HepG2 (cell line): Measurements from ENCODE around the gene OXLD1. TPM values are rescaled to one million over a fixed set of nuclear protein-coding genes. Genes with fewer than 3 reads are reported as not detected.

ENCODE experiments used
- DPF2 ChIP-seq: sonication (generic); formaldehyde crosslinking; IDR thresholded peaks from 2 replicates; pipeline ENCODE4 v1.4.0; 2020; ENCODE audit warnings: mild to moderate bottlenecking, low read depth, missing genetic modification reagents, borderline replicate concordance
- HDAC2 ChIP-seq: sonication (generic); formaldehyde crosslinking; IDR thresholded peaks from 2 replicates; pipeline ENCODE4 v1.4.0; 2020; ENCODE audit warnings: missing genetic modification reagents
- KDM2A ChIP-seq: sonication (generic); formaldehyde crosslinking; IDR thresholded peaks from 2 replicates; pipeline ENCODE4 v1.4.0; 2020; ENCODE audit warnings: low read depth, missing genetic modification reagents, borderline replicate concordance
- KLF15 ChIP-seq: sonication (generic); formaldehyde crosslinking; IDR thresholded peaks from 2 replicates; pipeline ENCODE4 v1.8.1; 2023; ENCODE audit warnings: borderline replicate concordance, mild to moderate bottlenecking, inconsistent platforms, missing genetic modification reagents, mixed read lengths
- MED1 ChIP-seq: sonication (generic); formaldehyde crosslinking; IDR thresholded peaks from 2 replicates; pipeline ENCODE4 v1.4.0; 2020; ENCODE audit warnings: missing genetic modification reagents
- RELA ChIP-seq: sonication (generic); formaldehyde crosslinking; IDR thresholded peaks from 2 replicates; pipeline ENCODE4 v1.4.0; 2020; ENCODE audit warnings: missing genetic modification reagents
- TEAD3 ChIP-seq: optimal IDR thresholded peaks from 2 replicates; pipeline ENCODE3; 2016; ENCODE audit warnings: borderline replicate concordance
- TFAP4 ChIP-seq: sonication (generic); IDR thresholded peaks from 2 replicates; pipeline ENCODE4 v1.6.1; 2016; ENCODE audit warnings: low read depth, borderline replicate concordance
- TFDP1 ChIP-seq: IDR thresholded peaks from 2 replicates; pipeline ENCODE4 v1.6.1; 2016; ENCODE audit warnings: missing compliant biosample characterization, missing genetic modification reagents, borderline replicate concordance
- ZBTB43 ChIP-seq: sonication (generic); formaldehyde crosslinking; conservative IDR thresholded peaks from 2 replicates; pipeline ENCODE4 v1.4.0; 2020; ENCODE audit warnings: missing genetic modification reagents
- ZNF17 ChIP-seq: sonication (generic); formaldehyde crosslinking; IDR thresholded peaks from 2 replicates; pipeline ENCODE4 v1.5.0; 2020; ENCODE audit warnings: mild to moderate bottlenecking, missing genetic modification reagents
- ZNF337 ChIP-seq: sonication (generic); formaldehyde crosslinking; IDR thresholded peaks from 2 replicates; pipeline ENCODE4 v1.5.1; 2020; ENCODE audit warnings: missing genetic modification reagents, low read depth, mild to moderate bottlenecking, borderline replicate concordance
- ZNF558 ChIP-seq: sonication (generic); formaldehyde crosslinking; IDR thresholded peaks from 2 replicates; pipeline ENCODE4 v1.9.0; 2022; ENCODE audit warnings: mild to moderate bottlenecking, missing genetic modification reagents, borderline replicate concordance
- ZNF672 ChIP-seq: sonication (generic); formaldehyde crosslinking; IDR thresholded peaks from 2 replicates; pipeline ENCODE4 v1.8.1; 2022; ENCODE audit warnings: missing genetic modification reagents
- ZNF704 ChIP-seq: sonication (generic); formaldehyde crosslinking; IDR thresholded peaks from 2 replicates; pipeline ENCODE4 v1.8.1; 2023; ENCODE audit warnings: mild to moderate bottlenecking, inconsistent platforms, moderate library complexity, missing genetic modification reagents, borderline replicate concordance
- ZNF772 ChIP-seq: sonication (generic); formaldehyde crosslinking; IDR thresholded peaks from 2 replicates; pipeline ENCODE4 v1.5.0; 2020; ENCODE audit warnings: mild to moderate bottlenecking, missing genetic modification reagents
- polyA plus RNA-seq, 8 experiments: library from polyadenylated mRNA; depleted of rRNA in 3 of 8; stranded (reverse) in 7 of 8; unstranded in 1 of 8; fragments of >200 nt; fragmentation: Illumina TruSeq in 4 of 8; extraction: Trizol in 4 of 8; gene quantifications; 2 replicates each; pipeline versions ENCODE4 v1.2.1 to v1.2.3, GENCODE V29; 2011 to 2016; ENCODE audit warnings: low read depth in 4 of 8, missing spikeins in 1 of 8, mixed read lengths in 1 of 8; ENCODE audit not compliant: insufficient read depth in 1 of 8
- total RNA-seq, 5 experiments: library from RNA; depleted of rRNA; stranded (reverse); fragments of >200 nt; fragmentation: Illumina TruSeq; extraction: Trizol; gene quantifications; 2 replicates each; pipeline ENCODE4 v1.2.3, GENCODE V29; 2016; ENCODE audit warnings: low read depth in 1 of 5
- TF ChIP-seq, protein P1 (sequence below): IDR thresholded peaks from 2 replicates; pipeline ENCODE4 v1.6.1; 2016; ENCODE audit warnings: low read depth, missing genetic modification reagents, missing compliant biosample characterization

Gene OXLD1
- total and polyA plus RNA-seq, 2 of the 13 experiments (the other 11 are each of a cell fraction or from before 2014, with no cell fraction given), result 27.1 to 37.5 TPM

DNA sequence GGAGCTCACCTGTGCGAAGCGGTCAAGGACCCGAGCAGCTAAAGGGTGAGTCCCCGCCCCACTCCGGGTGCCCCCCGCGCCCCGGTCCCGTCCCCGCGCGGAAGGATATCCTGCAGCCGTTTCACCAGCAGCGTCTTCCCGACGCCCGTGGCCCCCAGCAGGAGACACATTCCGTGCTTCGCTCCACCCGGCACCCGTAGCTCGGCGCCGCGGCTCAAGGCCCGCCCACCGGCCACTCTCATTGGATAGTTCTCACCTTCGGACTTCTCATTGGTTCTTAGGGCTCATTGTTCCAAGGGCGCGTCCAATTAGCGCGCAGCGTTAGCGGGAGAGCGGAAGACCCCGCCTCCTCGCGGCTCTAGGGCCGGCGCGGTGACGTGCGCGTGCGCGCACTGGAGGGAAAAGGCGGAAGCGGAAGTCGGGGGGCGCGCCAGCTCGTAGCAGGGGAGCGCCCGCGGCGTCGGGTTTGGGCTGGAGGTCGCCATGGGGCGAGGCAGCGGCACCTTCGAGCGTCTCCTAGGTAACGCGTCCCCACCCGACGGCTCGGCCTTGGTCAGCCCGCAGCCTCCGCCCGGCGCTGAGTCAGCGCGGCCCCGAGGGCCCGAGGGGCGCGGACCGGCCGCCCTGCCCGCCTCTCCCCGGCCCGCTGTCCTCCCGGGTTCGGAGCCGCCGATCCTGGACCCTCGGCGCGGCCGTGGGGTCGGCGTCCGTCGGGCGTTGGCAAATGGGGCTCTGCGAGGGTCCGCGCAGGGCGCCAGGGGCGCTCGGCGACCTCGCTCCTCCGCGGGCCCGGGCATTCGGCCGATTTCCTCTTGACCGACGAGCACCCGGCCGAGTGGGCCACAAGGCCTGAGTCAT, 17.4 kb upstream of the OXLD1 start, which contains the start of the genes ARL16 and HGS (continued):
- peak; percentile 80; the same call in 1 of the 2 replicates for TF ChIP-seq HDAC2 (CRISPR knock-in tag)
- TF ChIP-seq TFDP1, result no peak; the same call in 1 of the 2 replicates
- peak; percentile 60; the same call in 1 of the 2 replicates for TF ChIP-seq ZNF337 (CRISPR knock-in tag)
- TF ChIP-seq ZNF704, result peak; percentile 66; the same call in 1 of the 2 replicates
- TF ChIP-seq RELA (CRISPR knock-in tag), result no peak
- TF ChIP-seq TEAD3, result peak; percentile 98
- TF ChIP-seq MED1 (CRISPR knock-in tag), result peak; percentile 38; the same call in 1 of the 2 replicates
- no peak for TF ChIP-seq DPF2 (CRISPR knock-in tag)
- TF ChIP-seq, protein P1, sequence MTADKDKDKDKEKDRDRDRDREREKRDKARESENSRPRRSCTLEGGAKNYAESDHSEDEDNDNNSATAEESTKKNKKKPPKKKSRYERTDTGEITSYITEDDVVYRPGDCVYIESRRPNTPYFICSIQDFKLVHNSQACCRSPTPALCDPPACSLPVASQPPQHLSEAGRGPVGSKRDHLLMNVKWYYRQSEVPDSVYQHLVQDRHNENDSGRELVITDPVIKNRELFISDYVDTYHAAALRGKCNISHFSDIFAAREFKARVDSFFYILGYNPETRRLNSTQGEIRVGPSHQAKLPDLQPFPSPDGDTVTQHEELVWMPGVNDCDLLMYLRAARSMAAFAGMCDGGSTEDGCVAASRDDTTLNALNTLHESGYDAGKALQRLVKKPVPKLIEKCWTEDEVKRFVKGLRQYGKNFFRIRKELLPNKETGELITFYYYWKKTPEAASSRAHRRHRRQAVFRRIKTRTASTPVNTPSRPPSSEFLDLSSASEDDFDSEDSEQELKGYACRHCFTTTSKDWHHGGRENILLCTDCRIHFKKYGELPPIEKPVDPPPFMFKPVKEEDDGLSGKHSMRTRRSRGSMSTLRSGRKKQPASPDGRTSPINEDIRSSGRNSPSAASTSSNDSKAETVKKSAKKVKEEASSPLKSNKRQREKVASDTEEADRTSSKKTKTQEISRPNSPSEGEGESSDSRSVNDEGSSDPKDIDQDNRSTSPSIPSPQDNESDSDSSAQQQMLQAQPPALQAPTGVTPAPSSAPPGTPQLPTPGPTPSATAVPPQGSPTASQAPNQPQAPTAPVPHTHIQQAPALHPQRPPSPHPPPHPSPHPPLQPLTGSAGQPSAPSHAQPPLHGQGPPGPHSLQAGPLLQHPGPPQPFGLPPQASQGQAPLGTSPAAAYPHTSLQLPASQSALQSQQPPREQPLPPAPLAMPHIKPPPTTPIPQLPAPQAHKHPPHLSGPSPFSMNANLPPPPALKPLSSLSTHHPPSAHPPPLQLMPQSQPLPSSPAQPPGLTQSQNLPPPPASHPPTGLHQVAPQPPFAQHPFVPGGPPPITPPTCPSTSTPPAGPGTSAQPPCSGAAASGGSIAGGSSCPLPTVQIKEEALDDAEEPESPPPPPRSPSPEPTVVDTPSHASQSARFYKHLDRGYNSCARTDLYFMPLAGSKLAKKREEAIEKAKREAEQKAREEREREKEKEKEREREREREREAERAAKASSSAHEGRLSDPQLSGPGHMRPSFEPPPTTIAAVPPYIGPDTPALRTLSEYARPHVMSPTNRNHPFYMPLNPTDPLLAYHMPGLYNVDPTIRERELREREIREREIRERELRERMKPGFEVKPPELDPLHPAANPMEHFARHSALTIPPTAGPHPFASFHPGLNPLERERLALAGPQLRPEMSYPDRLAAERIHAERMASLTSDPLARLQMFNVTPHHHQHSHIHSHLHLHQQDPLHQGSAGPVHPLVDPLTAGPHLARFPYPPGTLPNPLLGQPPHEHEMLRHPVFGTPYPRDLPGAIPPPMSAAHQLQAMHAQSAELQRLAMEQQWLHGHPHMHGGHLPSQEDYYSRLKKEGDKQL (CRISPR knock-in tag), result no peak
- TF ChIP-seq ZBTB43 (CRISPR knock-in tag), result peak; percentile 57; the same call in 1 of the 2 replicates
- no peak for TF ChIP-seq ZNF672 (CRISPR knock-in tag)
- no peak for TF ChIP-seq ZNF17 (CRISPR knock-in tag)
- TF ChIP-seq KLF15, result no peak
- no peak for TF ChIP-seq ZNF558 (CRISPR knock-in tag)
- TF ChIP-seq TFAP4, result peak; percentile 47; the same call in 1 of the 2 replicates
- TF ChIP-seq KDM2A (CRISPR knock-in tag), result peak; percentile 97
- peak; percentile 81; the same call in 1 of the 2 replicates for TF ChIP-seq ZNF772 (CRISPR knock-in tag)
